Fibroblast of skin of left biceps (primary cell): ENCODE data around the gene FNDC1.
"Not testable (repeated sequence)": the region's sequence is repeated elsewhere in the genome, so short reads cannot be mapped to it uniquely, and the experiment has no call there.

ENCODE experiments used
- DNase-seq, 2 experiments: peaks; one replicate each; pipeline ENCODE4 v3.0.0-alpha.2; 2013; ENCODE audit warnings: low read depth in 2 of 2

Gene FNDC1

DNA sequence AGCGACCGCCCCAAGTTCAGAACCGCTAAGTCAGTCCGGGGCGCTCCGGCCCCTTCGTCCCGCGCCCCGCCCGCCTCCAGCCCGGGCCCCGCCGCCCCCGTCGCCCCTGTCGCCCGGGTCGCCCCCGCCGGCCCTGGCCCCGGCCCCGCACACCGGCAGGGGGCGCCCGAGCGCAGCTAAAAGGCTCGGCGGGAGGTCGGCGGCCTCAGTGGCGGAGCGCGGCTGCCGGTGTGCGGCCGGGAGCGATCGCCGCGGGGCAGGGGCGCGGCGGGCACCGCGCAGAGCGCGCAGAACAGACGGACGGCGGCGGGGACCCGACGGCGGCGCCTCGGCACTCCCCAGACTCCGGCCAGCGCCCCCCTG lies at the start of gene FNDC1:
TSS of gene FNDC1 (plus strand) at position 208 of the 363 bp plus-strand sequence. CDS start 197 bp downstream, outside the sequence.
- no peak for DNase-seq

GRCh38 chr6:159119791-159120190 lies 49.4 kb upstream of the FNDC1 start:
- no peak for DNase-seq

- DNase-seq = no peak
These were observed 47.7 kb upstream of the FNDC1 start for GRCh38 chr6:159121486-159121885.

- DNase-seq = no peak
These were observed 46.7 kb upstream of the FNDC1 start for GRCh38 chr6:159122453-159122852.

DNA sequence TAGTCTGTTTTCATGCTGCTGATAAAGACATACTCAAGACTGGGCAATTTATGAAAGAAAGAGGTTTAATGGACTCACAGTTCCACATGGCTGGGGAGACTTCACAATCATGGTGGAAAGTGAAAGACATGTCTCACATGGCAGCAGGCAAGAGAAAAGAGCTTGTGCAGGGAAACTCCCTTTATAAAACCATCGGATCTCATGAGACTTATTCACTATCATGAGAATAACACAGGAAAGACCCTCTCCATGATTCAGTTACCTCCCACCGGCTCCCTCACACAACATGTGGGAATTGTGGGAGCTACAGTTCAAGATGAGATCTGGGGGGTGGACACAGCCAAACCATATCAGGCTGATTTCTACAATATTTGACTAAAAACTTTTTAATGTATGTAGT lies 45.4 kb upstream of the FNDC1 start:
- DNase-seq = not testable (repeated sequence)

- DNase-seq = no peak
These were observed 44.1 kb upstream of the FNDC1 start for GRCh38 chr6:159125014-159125609.

DNA sequence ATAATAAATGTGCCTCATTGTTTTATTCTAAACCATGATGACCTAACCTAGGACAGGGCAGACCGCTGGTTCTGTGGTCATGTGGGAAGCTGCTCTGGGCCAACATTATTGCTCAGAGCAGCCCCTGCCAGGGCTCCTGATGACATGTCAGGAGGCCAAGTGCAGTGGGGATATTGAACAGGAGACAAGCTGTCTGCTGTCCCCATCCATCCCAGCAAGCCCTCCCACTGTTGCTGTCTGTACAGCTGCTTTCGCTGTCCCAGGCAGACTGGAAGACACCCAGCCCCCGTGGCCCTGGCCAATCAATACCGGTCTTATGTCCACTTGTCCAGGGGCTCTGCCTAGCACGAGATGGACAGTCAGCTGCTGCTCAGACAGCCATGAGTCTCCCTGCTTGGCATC lies 43.2 kb upstream of the FNDC1 start:
- no peak for DNase-seq

DNA sequence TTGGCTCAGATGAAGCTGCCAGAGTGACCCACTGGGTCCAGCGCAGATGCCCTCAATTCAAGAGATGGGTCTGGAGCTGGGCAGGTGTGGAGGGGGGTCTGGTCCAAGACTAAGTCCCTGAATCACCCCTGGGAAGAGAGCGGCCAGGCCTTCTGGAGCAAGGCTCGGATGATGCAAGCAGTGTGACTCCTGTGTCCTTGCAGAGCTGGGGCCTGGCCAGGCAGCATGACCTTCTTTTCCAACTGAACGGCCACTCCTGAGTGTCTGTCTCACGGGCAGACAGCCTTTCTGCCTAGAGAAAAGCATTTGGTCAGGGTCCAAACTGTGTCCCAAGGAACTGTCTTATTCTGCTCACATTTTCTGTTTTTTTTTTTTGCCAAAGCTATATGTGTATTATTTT lies 42.6 kb upstream of the FNDC1 start:
- no peak for DNase-seq

GRCh38 chr6:159127701-159128100 lies 41.5 kb upstream of the FNDC1 start:
- no peak for DNase-seq

DNA sequence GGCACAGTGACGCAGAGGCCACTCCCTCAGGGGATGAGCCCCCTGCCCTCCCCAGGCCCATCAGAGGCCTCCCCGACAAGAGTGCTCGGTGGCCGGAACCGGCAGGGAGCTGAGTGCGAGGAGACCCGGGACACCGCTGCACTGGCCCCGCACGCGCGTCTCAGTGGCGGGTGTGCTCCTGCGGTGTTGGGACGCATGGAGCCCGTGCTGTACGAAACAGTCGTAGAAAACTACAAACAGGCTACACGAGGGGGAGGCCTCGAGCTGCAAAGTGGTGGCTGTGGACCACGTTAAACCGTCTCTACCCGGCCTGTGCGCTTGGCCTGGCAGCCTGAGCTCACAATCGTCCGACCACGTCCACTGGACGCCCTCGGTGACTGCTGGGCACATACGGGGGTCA lies 40.2 kb upstream of the FNDC1 start:
- DNase-seq = no peak

DNA sequence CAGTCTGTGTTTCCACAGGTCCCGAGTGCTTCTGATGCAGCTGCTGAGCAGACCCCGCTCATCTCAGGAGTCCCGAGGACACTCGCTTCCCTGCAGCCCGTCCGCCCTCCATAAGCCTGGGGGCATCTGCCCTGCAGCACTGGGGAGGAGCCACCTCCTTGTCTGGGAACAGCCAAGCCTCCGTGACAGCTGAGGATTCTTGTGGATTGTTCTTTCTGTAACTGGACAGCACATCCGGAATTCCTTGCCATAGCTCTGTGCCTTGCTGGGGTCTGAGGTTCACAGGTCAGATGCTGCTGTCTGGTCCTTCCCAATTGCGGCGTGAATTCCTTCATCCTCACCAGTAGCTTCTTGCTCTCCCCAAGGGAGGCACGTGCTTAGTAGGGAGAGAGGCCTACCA lies 38.4 kb upstream of the FNDC1 start:
- no peak for DNase-seq

- no peak for DNase-seq
These were observed 37.5 kb upstream of the FNDC1 start for GRCh38 chr6:159131709-159132108.

DNA sequence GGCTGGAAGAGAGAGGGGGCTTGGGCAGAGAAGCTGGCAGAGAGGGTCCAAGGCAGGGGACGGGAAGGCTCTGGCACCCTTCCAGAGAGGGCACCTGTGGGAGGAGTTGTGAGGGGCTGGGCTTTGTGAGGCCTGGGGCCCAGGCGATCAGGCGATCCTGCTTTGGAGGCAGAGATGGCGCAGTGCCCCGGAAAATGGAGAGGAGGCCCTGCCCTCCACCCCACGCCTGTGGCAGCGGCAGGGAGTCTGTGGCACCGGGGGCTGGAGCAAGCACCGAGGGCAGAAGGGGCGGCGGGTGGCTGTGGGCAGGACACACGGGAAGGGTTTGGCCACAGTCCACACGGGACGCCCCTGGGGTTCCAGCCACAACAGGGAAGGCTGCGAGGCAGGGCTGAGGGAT lies 36.5 kb upstream of the FNDC1 start:
- DNase-seq = no peak

DNA sequence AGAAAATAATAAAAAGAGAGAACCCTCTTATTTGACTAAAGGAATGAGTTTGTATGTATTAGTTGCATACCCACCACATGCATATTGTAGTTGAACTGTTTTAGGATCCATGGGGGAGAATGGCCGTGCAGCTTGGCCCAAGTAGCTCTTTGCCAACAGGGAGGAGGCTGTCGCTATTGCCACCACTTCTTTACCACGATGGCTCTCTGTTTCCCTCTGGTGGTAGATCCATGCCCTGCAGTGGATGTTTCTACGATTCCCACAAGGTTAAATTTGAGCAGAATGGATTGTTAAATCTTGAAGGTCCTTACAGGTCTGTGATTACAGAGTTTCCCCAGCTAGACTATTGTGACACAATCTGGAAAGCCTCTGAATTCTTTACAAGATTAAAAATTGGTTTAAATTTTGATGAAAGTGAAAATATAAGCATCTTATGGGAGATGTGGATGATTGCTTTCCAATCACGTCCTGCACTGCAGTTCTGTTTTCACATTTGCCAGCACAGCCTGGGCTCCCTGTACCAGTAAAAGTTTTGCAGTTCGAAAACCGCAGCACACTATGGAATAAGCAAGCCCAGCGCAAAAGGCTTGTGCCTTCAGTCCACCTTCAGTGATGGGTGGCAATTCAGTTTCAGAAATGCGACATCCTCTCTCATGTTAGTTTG lies 34.4 kb upstream of the FNDC1 start:
- no peak for DNase-seq

DNA sequence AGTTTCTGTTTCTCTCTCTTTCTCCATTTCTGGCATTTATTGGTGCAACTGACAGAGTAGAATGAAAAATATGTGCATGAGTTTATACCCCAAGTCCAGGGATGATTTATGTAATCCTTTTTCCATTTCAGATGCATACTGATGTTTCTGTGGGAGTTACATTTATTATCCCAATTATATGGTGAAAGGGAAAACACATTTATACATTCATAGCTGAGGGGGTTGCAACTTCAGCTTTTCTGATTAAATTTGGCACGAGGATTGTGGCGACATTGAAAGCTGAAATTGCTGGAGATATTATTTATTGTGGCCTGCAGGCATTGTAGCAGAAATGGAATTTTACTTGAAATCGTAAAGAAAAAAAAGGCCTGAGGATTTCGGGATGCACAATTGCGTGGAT lies 31.5 kb upstream of the FNDC1 start:
- DNase-seq = no peak

GRCh38 chr6:159142531-159142930 lies 26.7 kb upstream of the FNDC1 start:
- no peak for DNase-seq

DNA sequence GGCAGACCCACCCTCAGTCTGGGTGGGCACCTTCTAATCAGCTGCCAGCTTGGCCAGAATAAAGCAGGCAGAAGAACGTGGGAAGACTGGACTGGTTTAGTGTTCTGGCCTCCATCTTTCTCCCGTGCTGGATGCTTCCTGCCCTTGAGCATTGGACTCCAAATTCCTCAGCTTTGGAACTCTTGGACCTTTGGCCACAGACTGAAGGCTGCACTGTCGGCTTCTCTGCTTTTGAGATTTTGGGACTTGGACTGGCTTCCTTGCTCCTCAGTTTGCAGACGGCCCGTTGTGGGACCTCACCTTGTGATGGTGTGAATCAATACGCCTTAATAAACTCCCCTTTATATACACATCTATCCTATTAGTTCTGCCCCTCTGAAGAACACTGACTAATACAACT lies 20.6 kb upstream of the FNDC1 start:
- DNase-seq = no peak

DNA sequence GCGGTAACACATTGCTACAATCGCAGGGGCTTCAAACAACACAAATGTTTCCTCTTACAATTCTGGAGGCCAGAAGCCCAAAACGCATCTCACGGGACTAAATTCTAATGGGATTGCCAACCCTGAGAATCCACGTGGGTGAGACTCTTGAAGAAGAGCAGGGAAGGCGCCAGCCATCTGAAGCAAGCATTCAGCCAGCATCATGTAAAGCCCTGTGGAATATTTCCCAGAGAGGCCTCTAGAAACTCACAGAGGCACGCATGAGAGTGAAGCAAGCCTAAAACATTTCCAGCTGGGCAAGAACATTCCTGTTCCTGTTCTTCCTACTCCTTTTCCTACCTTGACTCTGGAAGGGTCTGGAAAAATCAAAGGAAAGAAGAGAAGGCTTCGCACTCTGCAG lies 19.6 kb upstream of the FNDC1 start:
- DNase-seq = no peak

- DNase-seq = no peak
These were observed 17.8 kb upstream of the FNDC1 start for GRCh38 chr6:159151266-159151855.

GRCh38 chr6:159152041-159152440 lies 17.2 kb upstream of the FNDC1 start:
- no peak for DNase-seq

- DNase-seq = no peak
These were observed 16.4 kb upstream of the FNDC1 start for GRCh38 chr6:159152782-159153181.

DNA sequence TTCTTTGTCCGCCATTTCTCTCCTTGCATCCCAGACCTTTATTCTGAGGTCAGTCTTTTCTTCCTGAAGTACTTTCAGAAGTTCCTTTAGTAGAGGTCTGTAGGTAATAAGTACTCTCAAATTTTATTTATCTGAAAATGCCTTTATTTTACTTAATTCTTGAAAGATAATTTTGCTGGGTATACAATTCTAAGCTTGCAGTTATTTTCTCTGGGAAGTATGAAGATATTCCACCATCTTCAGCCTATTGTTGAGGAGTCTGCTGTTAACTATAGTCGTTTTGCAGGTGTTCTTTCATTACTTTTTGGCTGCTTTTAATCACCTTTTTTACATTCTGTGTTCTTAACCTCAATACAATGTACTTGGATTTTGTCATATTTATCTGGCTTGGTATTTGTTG lies 13.5 kb upstream of the FNDC1 start:
- no peak for DNase-seq

DNA sequence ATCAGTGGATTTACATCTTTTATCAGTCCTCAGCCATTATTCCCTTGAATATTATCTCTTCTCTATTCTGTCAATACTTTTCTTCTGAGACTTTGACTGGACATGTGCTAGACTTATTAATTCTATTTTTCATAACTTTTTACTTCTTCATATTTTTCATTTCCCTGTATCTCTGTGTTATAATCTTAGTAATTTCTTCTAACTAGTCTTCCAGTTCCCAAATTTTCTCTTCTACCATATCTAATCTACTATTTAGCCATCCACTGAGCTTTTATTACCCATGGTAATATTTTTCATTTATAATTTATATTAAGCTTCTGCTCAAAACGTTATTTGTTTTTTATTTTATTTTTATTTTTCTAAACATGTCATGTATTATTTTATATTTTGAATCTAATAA lies 13.1 kb upstream of the FNDC1 start:
- DNase-seq = no peak

GRCh38 chr6:159157431-159157830 lies 11.8 kb upstream of the FNDC1 start:
- DNase-seq = no peak
